ENCODE measurements around the gene THOC6.

THOC6 gene

DNA sequence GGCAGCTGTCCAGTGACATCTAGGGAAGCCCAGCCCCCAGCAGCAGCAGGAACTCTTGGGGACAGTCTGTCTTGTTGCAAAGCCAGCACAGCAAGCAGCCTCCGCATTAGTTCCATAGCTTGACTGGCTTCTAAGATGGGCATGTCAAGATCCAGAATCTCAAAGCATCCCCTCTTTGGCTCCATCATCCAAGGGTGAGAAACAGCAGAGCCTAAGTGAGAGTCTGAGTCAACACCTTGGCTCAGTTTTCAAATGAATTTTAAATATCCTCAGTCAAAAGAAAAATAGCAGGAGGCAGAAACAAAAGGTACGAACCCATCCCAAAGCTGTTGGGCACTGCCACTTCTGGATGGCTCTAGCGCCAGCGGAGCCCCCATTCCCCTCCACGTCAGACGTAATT, 8.9 kb upstream of the THOC6 start:
- no peak for DNase-seq (ENCODE audit: extremely low read depth in 1 of 2, low read depth in 1 of 2)

DNA sequence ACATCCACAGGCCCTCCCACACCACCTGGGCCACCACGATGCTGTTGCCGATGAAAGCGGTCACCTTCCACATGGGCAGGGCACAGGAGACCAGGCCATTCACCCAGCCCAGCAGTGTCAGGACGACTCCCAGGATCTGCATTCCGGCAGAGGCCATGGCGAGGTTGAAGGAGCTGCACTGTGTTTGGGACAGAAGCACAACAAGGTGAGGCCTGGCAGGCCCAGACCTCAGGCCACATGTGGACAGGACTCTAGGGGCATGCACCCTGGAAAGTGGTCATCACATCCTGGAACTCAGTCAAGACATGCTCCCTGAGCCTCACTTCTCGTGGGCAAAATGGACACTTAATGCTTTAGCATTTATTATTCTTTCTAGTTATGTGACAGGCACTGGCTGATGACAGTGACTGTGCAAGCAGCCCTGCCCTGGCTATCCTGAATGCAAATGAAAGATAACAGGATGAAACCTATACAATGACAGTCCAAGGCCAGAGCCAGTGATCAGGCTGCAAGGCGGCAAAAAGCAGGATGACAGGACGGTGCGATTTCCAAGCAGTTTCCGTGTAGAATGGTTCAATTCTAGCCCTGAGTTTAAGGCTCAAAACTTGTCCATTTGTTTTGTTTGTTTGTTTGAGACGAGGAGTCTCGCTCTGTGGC, 7.8 kb upstream of the THOC6 start:
- DNase-seq (ENCODE audit: extremely low read depth in 1 of 2, low read depth in 1 of 2), result no peak

DNA sequence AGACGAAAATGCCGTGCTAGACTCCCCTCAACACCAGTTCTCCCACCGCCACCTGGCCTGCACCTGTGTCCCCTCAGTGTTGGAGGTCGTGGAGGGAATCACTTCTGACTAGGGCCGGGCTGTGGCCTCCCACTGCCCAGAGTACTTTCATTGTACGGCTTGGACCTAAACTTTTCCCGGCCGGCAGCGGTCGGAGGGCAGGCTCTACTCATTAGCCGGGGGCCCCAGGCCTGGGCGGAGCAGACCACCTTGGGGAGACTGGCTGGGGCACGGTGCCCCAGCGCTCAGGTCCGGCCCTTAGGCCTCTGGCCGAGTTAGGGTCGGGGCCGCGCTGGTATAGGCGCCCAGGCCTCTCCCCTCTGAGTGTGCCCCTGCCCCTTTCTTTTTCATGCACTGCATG, 6.5 kb upstream of the THOC6 start:
- DNase-seq (ENCODE audit: extremely low read depth in 1 of 2, low read depth in 1 of 2), result no peak

DNA sequence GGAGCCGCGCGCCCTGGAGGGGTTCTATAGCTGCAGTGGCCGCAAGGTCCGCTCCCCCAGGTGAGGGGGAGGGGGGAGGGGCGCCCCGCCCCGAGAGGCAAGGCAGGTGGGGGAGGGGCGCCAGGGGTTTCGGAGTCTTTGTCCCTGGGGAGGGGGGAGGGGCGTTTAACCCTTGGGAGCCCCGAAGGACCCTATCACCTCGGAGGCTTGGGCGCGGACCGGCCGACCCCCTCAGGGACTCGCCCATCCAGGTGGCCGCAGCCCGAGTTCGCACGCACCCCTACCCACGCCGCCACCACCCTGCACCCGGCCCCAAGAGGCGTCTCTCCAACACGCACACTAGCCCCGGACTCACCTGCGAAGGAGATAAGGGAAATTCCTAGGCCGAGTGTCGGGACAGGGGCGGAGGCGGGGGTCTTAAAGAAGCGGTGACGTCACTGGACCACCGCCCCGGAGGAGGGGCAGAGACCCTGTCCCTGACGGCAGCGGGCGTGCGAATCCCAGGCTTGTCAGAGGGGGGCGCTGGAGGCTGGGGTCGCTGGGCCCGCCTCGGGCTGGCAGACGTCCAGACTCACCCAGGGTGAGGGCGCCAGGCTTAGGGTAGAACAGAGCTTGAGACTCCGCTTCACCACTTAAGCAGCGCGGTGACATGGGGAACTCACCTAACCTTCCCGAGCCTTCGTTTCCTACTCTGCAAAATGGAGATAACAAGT, 5.9 kb upstream of the THOC6 start, which contains the start of gene CLDN6:
CLDN6 (minus strand) TSS at position 390 of the 713 bp plus-strand sequence. CDS start 2,162 bp downstream, outside the sequence.
- no peak for DNase-seq (ENCODE audit: extremely low read depth in 1 of 2, low read depth in 1 of 2)

DNA sequence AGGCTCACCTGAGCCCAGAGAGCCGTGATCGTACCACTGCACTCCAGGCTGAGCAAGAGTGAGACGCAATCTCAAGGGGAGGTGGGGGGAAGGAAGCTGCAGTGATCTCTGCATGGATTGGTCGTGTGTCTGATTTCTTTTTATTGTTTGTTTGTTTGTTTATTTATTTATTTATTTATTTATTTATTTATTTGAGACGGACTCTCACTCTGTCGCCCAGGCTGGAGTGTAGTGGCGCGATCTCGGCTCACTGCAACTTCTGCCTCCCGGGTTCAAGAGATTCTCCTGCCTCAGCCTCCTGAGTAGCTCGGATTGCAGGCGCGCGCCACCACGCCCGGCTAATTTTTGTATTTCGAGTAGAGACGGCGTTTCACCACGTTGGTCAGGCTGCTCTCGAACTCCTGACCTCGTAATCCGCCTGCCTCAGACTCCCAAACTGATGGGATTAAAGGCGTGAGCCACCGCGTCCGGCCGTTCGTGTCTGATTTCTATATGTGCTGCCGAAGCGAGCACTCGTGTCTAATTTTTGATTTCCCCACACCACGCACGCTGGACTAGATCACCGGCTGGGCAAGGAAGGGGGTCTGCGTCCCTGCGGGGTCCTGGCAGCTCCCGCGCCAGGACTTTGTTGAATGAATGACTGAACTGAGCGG, 4.1 kb upstream of the THOC6 start:
- no peak for DNase-seq (ENCODE audit: extremely low read depth in 1 of 2, low read depth in 1 of 2)

DNA sequence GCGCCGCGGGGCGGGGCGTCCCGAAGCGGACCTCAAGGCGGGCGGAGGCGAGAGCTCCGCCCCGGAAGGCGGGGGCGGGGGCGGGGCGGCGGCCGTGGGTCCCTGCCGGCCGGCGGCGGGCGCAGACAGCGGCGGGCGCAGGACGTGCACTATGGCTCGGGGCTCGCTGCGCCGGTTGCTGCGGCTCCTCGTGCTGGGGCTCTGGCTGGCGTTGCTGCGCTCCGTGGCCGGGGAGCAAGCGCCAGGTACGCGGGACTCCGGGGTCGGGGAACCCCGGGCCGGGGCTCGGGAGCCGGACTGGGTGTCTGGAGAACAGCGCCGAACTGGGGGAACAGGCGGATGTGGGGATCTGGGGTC, 3.6 kb upstream of the THOC6 start, which contains the start of gene TNFRSF12A:
TNFRSF12A (plus strand) TSS at position 122 of the 357 bp plus-strand sequence; CDS start at position 152, 30 bp downstream.
- DNase-seq (ENCODE audit: extremely low read depth in 1 of 2, low read depth in 1 of 2), result no peak

DNA sequence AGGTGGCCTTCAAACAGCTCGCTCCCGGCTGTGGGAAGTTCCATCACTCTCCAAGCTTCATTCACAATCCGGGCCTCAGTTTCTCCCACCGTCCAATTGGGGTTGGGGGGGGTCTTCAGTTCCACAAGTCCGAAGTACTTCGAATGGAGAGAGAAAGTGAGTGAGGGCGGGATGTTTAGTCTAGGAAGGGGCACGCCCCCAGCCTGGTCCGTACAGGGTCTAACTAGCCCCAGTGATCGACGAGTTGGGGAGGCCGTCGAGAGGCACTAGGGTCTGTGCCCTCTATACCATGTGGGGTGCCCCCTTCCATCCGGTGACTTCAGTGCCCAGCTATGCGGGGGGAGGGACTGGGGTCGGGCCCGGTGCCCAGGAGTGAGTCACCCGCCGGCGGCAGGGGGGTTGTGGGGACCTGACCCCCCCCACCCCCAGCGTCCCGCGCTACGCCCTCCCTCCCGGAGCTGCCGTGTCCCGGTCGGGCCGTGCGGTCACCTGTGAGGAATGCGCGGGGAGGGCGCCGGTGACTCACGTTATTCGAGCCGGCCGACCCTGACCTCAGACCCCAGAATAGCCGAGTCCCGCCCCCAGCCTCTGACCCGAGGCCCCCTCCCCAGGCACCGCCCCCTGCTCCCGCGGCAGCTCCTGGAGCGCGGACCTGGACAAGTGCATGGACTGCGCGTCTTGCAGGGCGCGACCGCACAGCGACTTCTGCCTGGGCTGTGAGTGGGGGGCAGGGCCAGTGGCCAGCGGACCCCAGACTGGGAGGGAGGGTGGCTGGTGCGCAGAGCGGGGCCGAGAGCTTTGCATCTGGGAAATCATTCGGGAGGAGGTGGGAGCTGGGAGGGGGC, 3.0 kb upstream of the THOC6 start:
- no peak for DNase-seq (ENCODE audit: extremely low read depth in 1 of 2, low read depth in 1 of 2)

DNA sequence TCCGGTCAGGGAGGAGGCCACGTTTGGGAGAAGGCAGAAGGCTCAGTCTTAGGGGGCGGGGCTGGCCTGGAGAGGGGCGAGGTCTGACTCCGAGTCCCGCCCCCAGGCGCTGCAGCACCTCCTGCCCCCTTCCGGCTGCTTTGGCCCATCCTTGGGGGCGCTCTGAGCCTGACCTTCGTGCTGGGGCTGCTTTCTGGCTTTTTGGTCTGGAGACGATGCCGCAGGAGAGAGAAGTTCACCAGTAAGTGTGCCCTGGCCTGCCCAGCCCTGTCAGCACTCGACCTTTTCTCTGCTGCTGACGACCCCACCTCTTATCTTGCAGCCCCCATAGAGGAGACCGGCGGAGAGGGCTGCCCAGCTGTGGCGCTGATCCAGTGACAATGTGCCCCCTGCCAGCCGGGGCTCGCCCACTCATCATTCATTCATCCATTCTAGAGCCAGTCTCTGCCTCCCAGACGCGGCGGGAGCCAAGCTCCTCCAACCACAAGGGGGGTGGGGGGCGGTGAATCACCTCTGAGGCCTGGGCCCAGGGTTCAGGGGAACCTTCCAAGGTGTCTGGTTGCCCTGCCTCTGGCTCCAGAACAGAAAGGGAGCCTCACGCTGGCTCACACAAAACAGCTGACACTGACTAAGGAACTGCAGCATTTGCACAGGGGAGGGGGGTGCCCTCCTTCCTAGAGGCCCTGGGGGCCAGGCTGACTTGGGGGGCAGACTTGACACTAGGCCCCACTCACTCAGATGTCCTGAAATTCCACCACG, 2.2 kb upstream of the THOC6 start:
- DNase-seq (ENCODE audit: extremely low read depth in 1 of 2, low read depth in 1 of 2), result peak; percentile 67 to 91

DNA sequence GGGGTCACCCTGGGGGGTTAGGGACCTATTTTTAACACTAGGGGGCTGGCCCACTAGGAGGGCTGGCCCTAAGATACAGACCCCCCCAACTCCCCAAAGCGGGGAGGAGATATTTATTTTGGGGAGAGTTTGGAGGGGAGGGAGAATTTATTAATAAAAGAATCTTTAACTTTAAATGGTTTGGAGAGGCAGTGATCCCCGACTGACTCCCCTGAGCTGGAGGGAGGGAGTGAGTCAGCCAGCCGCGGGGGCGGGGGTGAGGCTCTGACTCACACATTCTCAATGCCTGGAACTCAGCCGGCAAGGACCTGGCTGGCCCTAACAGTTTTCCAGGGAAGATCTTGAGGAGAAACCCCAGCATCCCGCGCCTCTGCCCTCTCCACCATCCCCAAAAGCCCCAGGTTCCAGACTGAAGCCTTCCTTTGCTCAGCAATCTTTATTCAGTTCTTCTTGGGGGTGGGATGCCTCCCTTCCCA, 1.6 kb upstream of the THOC6 start:
- peak; percentile 71 to 83 for DNase-seq (ENCODE audit: extremely low read depth in 1 of 2, low read depth in 1 of 2)

DNA sequence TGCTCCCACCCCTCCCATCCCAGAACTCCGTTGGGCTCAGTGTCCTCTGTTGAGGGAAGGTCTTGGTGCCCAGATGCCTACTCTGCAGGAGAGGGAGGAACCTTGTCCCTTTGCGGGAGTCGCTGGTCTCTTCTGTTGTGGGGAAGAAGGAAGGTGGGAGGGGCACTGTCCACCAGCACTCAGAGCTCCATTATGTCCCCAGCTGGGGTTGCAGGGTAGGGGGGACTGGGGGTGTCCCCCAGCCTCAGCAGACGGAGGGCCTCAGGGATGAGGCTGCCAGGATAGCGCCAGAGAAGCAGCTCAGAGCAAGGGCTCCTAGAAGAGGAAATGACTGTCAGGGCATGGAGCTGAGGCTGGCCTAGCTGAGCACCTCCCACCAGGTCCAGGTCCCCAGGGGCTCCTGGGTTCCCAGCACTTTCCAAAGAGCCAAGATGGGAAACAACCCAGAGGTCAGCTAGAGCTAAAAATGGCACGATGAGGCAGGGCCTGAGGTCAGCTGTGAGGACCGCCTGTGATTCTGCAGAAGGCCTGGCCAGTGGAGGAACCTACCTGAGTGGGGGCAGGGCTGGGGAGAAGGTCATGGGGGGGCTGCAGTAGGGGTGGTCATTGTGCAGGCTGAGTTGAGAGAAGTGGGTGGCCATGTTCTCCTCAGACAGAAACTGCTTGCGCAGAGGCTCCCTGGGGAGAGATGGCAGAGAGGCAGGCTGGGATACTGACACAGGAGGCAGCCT, 986 bp upstream of the THOC6 start:
- no peak for DNase-seq (ENCODE audit: extremely low read depth in 1 of 2, low read depth in 1 of 2)

DNA sequence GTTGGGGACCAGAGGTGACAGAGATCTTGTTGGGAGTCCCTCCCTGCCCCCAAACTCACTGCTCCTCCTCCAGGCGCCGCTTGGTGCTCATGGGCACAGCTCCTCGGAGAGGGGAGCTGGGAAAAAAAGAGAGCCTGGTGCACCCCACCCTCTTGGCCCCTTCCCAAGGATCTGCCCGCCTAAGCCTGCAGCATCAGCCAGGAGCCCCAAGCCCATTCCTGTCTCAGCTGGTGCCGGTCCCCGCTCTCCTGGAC, 493 bp upstream of the THOC6 start:
- no peak for DNase-seq (ENCODE audit: extremely low read depth in 1 of 2, low read depth in 1 of 2)

DNA sequence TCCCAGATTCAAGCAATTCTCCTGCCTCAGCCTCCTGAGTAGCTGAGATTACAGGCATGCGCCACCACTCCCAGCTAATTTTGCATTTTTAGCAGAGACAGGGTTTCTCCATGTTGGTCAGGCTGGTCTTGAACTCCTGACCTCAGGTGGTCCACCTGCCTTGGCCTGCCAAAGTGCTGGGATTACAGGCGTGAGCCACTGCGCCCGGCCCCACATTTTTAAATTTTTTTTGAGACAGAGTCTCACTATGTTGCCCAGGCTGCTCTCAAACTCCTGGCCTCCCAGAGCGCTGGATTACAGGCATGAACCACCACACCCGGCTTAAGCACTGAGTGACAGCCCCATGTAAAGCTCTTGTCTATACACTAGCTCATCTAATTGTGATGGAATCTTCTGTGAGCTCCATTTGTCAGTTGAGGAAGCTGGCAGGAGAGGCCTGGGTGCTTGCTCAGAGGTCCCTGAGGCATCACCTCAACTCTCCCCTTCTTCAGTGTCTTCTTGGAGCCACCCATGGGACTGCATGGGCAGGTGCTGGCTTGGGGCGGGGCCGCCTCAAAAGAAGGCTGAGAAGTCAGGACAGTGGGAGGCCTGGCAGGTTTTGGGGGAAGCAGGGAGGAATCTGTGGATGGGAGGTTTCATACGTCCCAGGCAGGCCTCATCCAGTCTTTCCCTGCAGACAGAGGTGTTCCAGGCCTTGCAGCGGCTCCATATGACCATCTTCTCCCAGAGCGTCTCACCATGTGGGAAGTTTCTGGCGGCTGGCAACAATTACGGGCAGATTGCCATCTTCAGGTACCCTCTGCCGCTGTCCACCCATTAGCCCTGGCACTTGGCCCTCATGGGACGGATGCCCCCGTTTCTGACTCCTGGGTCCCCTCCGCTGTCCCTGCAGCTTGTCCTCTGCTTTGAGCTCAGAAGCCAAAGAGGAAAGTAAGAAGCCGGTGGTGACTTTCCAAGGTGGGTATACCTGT, 1.5 kb downstream of the THOC6 start:
- no peak for DNase-seq (ENCODE audit: extremely low read depth in 1 of 2, low read depth in 1 of 2)

DNA sequence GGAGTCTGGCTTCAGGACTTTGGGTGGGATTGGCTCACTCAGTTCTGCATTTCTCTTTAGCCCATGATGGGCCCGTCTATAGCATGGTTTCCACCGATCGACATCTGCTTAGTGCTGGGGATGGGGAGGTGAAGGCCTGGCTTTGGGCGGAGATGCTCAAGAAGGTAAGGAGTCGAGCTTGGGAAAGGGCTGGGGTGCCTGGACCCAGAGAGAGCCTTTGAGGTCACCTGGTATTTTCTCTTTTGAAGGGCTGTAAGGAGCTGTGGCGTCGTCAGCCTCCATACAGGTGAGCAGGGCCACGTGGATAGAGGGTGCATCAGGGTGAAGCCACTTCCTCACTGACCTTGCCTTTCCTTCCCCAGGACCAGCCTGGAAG, 2.2 kb downstream of the THOC6 start:
- no peak for DNase-seq (ENCODE audit: extremely low read depth in 1 of 2, low read depth in 1 of 2)

DNA sequence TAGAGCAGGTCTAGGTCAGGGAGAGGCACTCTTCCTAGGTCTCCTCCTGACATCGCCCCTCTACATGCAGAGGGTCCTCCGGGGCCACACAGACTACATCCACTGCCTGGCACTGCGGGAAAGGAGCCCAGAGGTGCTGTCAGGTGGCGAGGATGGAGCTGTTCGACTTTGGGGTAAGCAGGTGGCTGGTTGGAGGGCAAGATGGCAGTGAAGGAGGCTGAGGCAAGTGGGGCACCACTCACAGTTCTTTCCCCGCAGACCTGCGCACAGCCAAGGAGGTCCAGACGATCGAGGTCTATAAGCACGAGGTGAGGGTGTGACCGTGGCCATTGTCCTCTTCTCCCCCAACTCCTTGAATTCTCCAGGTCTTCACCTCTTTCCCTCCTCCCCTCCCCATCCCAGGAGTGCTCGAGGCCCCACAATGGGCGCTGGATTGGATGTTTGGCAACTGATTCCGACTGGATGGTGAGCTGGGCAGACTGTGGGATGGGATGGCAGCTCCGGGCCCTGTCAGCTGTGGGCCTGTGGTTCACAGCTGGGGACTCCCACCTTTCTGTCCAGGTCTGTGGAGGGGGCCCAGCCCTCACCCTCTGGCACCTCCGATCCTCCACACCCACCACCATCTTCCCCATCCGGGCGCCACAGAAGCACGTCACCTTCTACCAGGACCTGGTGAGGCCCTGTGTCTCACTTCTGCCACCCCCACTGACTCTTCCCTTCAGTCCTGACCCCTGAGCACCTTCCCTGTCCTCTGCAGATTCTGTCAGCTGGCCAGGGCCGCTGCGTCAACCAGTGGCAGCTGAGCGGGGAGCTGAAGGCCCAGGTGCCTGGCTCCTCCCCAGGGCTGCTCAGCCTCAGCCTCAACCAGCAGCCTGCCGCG, 3.0 kb downstream of the THOC6 start:
- DNase-seq (ENCODE audit: extremely low read depth in 1 of 2, low read depth in 1 of 2), result no peak

DNA sequence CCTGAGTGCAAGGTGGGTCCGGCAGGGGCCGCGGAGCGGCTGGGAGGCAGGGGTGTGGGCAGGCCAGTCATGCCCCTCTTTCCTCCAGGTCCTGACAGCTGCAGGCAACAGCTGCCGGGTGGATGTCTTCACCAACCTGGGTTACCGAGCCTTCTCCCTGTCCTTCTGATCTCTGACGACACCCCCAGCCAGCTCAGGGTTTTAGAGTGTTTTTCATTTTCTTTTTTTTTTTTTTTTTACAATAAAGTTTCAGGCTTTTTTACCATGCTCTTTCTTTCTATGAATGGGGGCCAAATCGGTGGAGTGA, 3.6 kb downstream of the THOC6 start:
- no peak for DNase-seq (ENCODE audit: extremely low read depth in 1 of 2, low read depth in 1 of 2)

DNA sequence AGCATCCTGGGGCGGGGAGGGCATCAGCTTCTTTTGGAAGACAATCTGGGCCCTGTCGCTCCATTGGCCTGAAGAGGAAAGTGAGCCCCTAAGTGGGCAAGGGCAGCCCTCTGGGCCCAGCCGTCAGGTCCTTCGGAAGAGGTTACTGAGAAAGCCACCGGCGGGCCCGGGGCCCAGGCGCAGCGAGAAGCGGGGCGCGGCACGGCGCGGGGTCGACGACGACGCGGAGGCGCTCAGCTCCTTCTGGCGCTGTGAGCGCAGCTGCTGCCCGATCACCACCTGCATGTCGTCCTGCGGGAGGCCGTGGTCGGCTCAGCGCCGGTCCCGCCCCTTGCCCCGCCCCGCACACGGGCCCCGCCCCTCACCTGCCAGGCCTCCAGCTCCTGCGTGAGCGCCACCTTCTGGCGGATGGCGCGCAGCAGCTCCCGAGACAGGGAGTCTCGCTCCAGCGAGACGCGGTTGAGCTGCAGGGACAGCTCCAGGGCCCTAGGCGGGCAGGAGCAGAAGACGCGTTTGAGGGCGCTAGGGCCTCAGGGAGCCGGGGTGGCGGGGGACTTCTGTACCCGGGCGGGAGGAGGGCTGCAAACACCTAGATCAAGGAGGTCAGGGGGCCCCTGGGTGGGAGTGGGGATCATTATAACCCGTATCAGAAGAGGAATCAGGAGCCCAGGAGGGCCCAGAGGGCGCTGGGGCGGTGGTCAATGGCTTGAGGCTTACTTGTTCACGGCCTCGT, 4.3 kb downstream of the THOC6 start:
- peak; percentile 75 to 80 for DNase-seq (ENCODE audit: extremely low read depth in 1 of 2, low read depth in 1 of 2)

DNA sequence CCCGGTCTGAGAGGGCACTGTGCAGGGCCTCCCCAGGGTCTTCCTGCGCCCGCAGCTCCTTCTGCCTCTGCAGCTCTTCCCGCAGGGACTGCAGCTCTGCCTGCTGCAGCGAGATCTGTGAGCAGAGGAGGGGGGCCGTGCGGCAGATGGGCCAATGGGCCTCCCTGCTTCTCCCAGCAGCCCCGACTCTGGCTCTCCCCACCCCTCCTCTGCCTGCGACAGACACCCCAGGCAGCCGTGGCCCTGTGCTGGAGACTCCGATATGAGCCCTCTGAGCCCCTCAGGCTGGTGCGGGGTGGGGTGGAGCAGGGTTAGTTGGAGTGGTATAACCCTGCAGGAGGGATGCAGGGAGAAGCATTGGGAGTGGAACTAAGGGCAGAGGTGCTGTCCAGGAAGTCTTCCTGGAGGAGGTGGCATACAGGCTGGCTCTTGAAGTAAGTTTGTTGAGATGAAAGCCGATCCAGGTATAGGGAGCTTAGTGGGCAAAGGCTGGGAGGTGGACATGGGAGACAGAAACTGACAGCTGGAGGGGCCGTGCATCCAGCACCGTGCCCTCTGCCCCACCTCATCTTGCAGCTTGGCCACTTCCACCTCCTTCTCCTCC, 5.0 kb downstream of the THOC6 start:
- no peak for DNase-seq (ENCODE audit: extremely low read depth in 1 of 2, low read depth in 1 of 2)
